ENCODE results near the gene ADAT3.

The ADAT3 gene

DNA sequence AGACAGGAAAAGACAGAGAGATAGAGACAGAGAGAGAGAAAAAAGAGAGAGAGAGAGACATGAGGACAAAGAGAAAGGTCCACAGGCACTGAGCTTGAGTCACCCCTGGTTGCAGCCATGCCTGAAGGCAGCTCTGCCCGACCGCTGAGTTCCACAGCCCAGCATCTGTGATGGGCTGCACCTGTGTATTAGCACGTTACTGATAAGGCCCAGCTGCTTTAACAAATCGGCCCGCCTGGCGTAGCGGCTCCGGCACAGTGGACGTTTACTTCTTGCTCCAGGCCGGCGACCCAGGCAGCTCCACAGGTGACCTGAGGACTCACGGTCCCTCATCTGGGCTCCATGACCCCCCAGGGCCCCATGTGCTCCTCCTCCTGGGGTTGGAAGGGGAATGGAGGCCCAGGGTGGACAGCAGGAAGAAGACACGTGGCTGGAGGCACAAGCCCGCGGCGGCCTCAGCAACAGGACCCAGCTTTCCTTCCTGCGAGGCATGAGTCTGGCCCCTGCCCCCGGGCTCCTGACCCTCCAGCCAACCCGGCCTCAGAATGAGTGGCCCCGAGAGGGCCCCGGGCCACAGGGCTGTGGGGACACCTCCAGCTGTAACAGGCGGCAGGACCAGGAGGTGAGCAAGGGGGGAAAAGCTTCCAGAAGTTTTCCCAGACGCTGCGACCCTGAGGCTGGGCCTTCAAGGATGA lies 31.9 kb downstream of the ADAT3 start:
- TF ChIP-seq, protein P1, sequence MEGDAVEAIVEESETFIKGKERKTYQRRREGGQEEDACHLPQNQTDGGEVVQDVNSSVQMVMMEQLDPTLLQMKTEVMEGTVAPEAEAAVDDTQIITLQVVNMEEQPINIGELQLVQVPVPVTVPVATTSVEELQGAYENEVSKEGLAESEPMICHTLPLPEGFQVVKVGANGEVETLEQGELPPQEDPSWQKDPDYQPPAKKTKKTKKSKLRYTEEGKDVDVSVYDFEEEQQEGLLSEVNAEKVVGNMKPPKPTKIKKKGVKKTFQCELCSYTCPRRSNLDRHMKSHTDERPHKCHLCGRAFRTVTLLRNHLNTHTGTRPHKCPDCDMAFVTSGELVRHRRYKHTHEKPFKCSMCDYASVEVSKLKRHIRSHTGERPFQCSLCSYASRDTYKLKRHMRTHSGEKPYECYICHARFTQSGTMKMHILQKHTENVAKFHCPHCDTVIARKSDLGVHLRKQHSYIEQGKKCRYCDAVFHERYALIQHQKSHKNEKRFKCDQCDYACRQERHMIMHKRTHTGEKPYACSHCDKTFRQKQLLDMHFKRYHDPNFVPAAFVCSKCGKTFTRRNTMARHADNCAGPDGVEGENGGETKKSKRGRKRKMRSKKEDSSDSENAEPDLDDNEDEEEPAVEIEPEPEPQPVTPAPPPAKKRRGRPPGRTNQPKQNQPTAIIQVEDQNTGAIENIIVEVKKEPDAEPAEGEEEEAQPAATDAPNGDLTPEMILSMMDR (IDR thresholded peaks at IDR 0.05) = no peak
- no peak for DNase-seq (ENCODE audit: low spot score)
- Histone ChIP-seq H3K4me3 (no peak overlapping the region), H3K27ac (no peak overlapping the region)

DNA sequence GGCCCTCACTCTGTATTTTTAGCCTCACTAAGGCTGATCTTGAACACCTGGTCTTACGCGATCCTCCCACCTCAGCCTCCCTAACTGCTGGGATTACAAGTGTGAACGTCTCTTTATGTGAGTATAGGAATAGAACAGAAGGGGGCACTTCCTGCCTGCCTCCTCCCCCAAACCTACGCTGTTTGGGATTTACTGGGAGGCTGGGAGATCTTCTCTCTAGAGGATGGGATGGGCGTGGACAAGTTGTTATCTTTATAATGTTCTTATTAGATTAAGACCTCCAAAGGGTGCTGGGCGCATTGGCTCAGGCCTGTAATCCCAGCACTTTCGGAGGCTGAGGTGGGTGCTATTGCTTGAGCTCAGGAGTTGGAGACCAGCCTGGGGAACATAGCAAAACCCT lies 32.9 kb downstream of the ADAT3 start:
- DNase-seq (ENCODE audit: low spot score) = no peak
- Histone ChIP-seq H3K27ac (no peak overlapping the region), H3K4me3 (no peak overlapping the region)
- TF ChIP-seq, protein P1 (IDR thresholded peaks at IDR 0.05) = no peak

DNA sequence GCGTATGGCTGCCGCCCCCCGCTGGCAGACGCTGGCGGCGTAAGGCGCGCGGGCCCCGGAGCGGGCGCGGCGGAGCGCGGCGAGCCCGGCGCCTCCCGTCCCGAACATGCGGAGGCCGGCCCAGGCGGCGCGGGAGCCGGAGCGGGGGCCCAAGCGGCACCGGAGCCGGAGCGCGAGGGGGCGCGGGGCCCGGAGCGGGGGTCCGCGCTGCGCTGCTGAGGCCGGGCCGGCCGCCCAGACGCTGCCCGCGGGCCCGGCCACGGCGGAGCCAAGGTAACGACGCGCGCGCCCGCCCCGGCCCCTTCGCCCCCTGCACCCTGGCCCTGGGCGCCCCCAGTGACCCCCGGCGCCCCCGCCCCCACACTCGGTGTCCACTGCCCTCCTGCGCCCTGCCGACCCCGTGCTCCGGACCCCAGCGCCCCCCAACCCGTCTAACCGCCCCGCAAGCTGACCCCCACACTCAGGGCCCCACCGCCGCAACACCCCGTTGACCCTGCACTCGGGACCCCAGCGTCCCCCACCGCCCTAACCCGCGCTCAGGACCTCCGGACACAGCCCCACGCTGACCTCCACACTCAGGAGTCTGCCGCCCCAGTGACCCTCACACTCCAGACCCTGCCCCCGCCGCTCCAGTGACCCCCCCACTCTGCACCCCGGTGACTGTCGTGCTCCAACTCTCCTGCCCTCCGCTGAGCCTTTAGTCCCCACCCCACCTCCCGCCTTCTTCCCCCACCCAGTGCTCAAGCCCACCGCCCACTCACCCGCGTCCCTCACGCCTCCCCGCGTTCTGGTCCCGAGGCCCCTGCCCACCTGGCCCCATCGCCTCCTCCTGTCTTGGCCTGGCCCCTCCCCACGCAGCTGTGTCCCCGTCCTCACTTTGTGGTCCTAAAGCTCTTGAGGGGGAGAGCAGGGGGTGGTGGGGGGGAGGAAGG lies 36.2 kb downstream of the ADAT3 start, which contains the start of gene CSNK1G2:
Gene CSNK1G2, plus strand, starts transcription at position 27 of the 932 bp plus-strand sequence. CDS start 28,601 bp downstream, outside the sequence.
- Histone ChIP-seq H3K27ac (peak within 1 kb of the TSS; percentile 86 to 98), H3K4me3 (peak within 1 kb of the TSS; percentile 82)
- TF ChIP-seq, protein P1 (IDR thresholded peaks at IDR 0.05) = no peak
- DNase-seq (ENCODE audit: low spot score) = peak; percentile 84

DNA sequence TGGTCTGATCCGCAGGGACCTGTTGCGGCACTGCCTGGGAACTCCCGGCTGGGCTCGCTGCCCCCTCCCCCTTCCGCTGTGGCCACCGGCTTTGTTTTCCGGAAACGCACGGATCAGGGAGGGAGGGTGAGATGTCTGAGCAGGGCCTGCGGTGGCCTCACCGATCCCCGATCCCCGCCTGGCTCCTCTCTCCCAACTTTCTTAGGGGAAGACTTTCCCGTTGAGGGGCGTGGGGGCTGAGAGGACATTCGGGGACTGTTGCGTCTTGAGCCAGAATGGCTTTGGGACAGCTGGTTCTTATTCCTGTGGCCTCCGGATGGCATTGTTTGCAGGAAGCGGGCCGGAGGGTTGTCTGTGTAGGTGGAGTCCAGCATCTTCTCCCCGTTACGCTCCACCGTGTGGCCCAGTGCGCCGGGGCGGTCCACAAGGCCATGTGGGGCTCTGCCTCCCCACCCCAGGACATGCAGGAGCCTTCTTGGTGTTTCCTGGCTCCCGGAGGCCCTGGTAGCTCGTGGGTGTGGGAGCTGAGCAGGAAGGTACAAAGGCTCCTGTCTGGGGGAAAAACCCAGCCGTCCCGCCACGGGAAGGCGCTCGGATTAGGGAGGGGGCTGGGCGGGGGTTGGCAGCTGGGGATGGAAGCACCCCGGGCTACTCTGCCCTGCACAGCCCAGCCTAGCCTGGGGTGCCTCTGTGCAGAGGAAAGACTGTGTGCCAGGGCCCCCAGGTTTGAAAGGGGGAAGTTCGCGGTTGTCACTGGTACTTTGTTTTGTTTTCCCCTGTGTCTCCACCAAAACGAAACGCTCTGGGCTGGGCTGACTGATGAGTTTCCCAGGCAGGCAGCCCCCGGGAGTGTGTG lies 37.1 kb downstream of the ADAT3 start:
- TF ChIP-seq, protein P1 (IDR thresholded peaks at IDR 0.05) = no peak
- H3K27ac ChIP-seq = peak overlapping the region; percentile 61 to 98
- peak overlapping the region; percentile 82 for H3K4me3 ChIP-seq
- peak; percentile 90 for DNase-seq (ENCODE audit: low spot score)

DNA sequence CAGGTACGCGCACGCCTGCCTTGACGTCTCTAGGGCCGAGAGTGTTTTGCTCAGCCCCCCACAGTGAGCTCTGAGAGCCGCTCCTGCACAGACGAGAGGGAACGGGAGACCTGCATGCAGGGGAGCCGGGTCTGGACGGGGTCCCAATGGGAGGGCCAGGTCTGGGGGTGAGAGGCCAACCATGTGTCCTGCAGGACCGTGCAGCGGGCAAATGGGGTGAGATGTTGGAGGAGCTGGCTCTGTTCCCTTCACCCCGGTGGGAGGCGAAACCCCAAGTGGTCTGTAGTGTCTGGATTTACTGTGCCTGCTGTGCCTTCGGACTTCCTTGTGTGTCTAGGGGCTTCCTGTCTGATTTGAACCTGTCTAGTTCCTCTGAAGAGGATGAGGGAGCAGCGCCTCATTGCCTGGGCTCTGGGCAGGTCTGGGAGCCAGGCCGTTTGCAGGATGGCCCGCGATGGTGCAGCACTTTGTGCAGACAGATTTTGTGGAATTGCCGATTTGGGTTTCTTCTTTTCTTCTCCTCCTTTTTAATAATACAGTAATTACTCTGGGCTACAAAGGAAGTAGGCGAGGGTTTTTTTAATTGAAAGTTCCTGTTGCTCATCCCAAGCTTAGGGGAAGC lies 37.8 kb downstream of the ADAT3 start:
- no peak for DNase-seq (ENCODE audit: low spot score)
- peak overlapping the region; percentile 61 to 98 for H3K27ac ChIP-seq
- TF ChIP-seq, protein P1 (IDR thresholded peaks at IDR 0.05) = no peak
- peak overlapping the region; percentile 82 for H3K4me3 ChIP-seq

DNA sequence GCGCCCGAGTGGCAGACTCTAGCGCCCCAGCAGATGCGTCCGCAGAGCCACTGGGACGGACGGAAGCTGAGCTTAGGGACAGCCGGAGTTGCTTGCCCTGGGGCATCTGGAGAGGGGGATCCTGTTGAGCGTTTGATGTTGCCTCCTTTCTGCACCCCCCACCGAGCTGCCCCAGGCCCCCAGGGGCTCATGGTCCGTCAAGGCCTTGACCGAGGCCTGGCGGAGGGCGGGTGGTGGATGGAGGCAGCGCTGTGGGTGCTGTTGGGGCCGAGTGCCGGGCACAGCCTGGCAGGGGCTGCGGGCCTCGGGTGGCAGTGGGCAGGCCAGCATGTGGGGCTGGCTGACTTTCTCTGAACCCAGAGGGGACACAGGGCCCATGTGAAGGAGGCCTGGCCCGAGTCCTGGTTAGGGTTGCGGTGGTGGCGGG lies 38.5 kb downstream of the ADAT3 start:
- no peak for DNase-seq (ENCODE audit: low spot score)

More for the DNA sequence above, 38.5 kb downstream of the ADAT3 start:
- Histone ChIP-seq H3K27ac (no peak overlapping the region), H3K4me3 (no peak overlapping the region)
- TF ChIP-seq, protein P1 (IDR thresholded peaks at IDR 0.05) = no peak
